GM21447 (cell line): ENCODE measurements around the gene ZNF610.
"Not testable (repeated sequence)": the region's sequence is repeated elsewhere in the genome, so short reads cannot be mapped to it uniquely, and the experiment has no call there.

Source experiments
- ATAC-seq: cut with Tn5 transposase; IDR thresholded peaks from one replicate; pipeline ENCODE4 v1.9.1; 2021; ENCODE audit not compliant: unreplicated experiment

Gene ZNF610

DNA sequence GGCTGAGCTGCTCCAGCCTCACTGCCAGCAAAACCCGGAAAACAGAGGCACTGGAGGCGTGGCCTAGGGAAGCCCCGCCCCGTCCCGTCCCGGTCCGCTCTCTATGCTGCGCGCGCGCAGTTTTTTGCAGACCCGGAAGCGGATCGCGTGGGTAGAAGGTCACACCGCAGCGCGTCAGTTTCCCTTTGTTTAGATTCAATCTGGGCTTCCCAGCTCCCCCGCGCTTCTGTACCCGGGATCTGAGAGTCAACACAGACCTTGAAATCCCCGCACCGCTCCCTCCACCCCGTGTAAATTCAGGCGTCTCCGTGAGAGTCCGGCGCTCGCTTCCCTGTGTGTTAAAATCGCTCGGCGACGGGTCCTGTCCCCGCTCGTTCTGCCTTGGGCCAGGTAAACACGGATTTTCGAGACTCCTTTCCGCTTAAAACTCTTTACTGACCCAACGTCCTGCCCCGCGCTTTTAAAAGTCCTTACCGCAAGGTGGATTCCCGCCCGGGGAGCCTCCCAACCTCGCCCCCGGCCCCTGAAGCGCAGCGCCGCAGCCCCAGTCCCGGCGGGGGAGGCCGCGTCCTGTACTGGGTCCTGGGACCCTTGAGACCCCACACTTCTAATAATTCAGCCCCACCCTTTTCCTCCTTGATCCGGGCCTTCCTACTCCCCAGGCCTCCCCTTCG is at the start of gene ZNF610:
TSS of gene ZNF610 (plus strand) at position 127 of the 674 bp plus-strand sequence. CDS start 12,930 bp downstream, outside the sequence.
- ATAC-seq, result no peak

DNA sequence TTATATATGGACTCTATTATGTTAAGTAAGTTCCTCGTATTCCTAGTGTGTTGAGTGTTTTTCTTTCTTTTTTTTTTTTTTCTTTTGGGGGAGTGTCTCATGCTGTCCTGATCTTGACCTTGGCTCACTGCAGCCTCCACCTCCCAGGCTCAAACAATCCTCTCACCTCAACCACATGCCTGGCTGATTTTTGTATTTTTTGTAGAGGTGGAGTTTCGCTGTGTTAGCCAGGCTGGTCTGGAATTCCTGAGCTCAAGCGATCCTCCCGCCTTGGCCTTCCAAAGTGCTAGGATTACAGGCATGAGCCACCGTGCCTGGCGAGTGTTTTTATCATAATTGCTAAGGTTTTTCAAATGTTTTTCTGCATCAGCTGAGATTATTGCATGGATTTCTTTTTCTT is 49.8 kb upstream of the ZNF610 start:
- ATAC-seq, result no peak

DNA sequence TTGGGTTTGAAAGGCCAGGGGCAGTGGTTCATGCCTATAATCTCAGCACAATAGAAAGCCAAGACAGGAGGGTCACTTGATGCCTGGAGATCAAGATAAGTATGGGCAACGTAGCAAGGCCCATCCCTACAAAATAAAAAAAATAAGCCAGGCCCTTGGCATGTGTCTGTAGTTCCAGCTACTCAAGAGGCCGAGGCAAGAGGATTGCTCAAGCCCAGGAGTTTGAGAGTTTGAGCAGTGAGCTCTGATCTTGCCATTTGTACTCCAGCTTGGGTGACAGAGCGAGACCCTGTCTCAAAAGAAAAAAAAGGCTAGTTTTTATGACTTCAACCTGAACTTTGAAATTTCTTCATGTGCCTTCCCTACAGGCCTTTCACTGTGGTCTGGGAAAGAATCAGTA is 44.3 kb upstream of the ZNF610 start:
- no peak for ATAC-seq

DNA sequence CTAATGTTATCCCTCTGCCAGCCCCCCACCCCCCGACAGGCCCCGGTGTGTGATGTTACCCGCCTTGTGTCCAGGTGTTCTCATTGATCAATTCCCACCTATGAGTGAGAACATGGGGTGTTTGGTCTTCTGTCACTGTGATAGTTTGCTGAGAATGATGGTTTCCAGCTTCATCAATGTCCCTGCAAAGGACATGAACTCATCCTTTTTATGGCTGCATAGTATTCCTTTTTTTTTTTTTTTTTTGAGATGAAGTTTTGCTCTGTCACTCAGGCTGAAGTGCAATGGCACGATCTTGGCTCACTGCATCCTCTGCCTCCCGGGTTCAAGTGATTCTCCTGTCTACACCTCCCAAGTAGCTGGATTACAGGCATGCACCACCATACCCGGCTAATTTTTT is 43.1 kb upstream of the ZNF610 start:
- not testable (repeated sequence) for ATAC-seq

DNA sequence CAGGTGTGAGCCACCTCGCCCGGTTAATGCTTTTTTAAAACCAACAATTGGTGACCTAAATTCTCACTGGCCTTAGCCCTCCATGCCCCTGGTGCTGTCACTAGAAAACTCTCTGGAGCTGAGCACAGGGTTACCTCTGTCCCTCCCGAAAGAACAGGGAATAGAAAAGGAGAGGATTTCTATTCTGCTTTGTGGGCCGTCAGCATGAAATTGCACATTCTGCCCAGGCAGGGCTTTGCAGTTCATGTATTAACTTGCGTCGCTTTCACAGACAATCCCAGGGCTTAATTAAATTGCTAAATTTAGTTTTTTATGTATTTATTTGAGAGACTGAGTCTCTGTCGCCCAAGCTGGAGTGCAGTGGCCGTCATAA is 39.7 kb upstream of the ZNF610 start:
- ATAC-seq, result no peak

DNA sequence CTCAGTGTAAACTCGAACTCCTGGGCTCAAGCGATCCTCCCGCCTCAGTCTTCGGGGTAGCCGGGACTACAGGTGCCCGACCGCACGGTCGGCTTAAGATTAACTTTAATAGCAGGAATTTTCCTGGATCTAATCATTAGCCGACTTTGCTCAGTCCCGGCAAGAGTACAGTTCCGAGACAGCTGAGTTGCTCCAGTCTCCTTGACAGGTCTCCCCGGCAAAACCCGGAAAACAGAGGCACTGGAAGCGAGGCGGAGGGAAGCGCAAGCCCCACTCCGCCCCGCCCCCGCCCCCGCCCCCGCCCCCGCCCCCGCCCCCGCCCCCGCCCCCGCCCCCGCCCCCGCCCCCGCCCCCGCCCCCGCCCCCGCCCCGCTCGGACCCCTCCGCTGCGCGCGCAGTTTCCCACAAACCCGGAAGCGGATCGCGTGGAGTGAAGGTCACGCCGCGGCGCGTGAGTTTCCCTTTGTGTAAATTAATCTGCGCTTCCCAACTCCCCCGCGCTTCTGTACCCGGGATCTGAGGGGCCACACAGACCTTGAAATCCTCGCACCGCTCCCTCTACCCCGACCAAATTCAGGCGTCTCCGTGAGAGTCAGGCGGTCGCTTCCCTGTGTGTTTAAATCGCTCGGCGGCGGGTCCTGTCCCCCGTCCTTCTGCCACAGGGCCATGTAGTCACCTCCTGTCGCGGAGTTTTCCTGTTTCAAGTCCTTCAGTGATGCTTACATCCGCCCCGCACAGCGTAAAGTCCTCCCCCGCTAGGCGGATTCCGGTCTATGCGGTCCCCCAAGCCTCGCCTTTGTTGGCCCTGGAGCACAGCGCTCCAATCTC is 39.1 kb upstream of the ZNF610 start, which contains the start of gene ZNF480:
TSS of gene ZNF480 (plus strand) at position 397 of the 828 bp plus-strand sequence. CDS start 3,244 bp downstream, outside the sequence.
- ATAC-seq, result peak; percentile 57

DNA sequence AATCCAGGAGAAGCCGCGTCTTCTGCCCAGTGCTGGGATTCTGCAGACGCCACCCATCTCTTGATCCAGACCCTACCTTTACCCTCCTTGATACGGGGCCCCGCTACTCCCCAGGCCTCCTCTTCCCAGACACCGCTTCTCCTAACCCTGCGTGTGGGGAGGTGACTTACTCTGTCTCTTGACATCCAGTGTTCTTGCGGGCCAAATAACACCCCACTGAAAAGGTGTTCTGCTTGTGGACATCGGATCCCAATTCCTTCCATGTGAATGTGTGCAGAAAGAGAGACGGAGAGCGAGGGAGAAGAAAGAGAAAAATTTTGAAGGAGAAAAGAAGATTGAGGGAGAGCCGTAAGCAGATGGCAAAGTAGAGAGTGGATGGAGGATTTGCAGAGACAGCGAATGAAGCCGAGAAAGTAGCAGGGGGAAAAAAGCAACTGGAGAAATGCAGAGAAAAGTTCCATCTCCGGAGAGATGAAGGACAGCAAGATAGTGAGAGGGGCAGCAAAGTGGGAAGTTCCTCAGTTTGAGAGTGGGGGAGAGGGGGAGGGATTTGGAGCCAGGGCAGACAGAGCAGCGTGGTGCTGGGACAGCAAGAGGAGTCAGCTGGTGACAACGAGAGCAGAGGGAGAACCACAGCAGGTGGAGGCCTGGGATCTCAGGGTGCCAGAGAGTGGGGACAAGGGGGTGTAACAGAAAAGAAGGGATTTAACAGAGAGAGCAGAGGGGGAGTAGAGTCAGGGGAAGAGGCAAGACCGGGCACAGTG is 38.3 kb upstream of the ZNF610 start:
- ATAC-seq, result peak; percentile 26

DNA sequence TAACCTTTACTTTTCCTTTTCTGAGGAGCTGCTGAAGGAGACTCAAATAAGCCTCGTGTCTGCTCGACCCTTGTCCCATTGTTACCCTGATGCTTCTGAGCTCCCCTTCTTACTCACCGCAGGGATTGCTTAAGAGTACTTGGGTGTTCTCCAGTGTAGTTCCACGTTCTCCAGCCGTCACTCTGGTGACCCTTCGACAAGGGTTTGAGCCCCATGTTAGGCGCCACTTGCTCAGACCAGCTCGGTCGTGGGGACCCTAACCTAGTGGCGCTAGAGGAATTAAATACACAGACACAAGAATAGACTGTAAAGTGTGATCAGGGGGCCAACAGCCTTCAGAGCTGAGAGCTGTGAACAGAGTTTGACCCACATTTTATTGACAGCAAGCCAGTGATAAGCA is 28.8 kb upstream of the ZNF610 start:
- ATAC-seq, result no peak

DNA sequence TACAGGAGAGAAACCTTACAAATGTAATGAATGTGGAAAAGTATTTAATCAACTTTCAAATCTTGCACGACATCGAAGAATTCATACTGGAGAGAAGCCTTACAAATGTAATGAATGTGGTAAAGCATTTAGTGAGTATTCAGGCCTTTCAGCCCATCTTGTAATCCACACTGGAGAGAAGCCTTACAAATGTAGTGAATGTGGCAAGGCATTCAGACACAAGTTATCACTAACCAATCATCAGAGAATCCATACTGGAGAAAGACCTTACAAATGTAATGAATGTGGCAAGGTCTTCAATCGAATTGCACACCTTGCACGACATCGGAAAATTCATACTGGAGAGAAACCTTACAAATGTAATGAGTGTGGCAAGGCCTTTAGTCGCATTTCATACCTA is 13.6 kb upstream of the ZNF610 start:
- no peak for ATAC-seq

DNA sequence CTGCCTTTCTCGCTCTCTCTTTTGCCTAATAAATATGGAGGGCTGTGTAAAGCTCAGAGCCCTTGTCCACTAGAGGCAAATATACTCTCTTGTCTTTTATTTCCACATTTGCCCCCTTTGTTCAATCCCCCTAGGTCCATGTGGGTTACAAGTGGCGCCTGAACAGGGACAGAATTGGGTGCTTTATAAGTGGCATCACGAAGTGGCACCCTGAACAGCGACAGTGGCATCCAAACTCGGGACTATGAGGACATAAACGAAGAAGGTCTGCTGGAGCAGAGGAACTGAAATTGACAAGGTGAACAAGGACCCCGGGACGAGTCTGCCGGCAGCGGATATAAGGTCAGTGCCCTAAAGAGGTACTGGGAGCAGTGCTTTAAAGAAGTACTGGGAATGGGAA is 4.3 kb upstream of the ZNF610 start:
- no peak for ATAC-seq

DNA sequence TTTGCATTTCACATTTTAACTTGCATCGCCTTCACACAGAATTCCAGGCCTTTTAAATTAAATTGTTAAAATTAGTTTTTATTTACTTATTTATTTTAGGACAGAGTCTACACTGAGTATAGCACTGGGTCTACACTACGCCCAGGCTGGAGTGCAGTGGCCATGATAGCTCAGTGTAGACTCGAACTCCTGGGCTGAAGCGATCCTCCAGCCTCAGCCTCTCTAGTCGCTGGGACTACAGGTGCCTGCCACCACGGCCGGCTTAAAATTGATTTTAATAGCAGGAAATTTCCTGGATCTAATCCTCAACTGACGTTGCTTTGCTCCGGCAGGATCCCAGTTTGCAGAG is 301 bp upstream of the ZNF610 start:
- no peak for ATAC-seq

DNA sequence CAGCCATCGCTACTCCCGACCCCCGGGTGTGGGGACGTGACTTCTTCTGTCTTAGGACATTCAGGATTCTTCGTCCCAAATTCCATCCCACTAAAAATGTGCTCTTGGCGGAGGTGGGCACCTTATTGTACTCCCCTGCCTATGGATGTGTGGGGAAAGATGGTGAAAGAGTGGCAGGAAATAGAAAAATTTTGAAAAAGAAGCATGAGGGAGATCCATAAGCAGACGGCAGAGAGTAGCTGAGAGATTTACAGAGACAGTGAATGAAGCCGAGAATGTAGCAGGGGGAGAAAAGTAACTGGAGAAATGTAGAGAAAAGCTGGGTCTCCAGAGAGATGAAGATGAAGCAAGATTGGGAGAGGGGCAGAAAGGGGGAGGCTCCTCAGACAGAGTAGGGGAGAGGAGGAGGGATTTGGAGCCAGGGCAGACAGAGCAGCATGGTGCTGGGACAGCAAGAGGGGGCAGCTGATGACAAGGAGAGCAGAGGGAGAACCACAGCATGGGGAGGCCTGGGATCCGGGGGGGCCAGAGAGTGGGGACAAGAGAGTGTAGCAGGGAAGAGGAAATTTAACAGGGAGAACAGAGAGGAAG is 843 bp downstream of the ZNF610 start:
- no peak for ATAC-seq

DNA sequence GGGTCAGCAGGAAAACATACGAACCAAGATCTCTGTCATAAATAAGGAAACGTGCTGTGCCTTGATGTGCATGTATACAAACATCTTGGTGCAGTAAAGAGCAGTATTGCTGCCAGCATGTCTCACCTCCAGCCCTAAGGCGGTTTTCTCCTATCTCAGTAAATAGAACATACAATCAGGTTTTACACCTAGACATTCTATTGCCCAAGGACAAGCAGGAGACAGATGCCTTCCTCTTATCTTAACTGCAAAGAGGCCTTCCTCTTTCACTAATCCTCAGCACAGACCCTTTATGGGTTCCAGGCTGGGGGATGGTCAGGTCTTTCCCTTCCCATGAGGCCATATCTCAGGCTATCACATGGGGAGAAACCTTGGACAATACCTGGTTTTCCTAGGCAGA is 3.0 kb downstream of the ZNF610 start:
- not testable (repeated sequence) for ATAC-seq

DNA sequence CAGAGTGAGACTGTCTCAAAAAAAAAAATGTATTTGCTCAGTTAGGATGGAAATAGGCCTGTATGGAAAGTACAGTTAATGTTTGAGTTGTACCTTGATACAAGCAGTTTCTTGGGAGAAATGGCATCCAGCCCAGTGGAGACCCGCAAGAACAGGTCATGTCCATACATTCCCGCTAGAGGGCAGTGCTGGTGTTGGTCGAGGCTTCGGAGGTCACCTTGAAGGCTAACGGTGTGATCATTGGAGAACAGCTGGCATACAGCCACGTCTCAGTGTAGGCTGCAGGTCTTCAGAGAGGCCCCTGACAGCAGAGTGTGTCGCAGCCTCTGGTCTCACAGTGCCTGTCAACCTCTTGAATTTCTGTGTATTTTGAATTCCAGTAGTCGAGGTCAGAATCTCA is 7.5 kb downstream of the ZNF610 start:
- no peak for ATAC-seq

DNA sequence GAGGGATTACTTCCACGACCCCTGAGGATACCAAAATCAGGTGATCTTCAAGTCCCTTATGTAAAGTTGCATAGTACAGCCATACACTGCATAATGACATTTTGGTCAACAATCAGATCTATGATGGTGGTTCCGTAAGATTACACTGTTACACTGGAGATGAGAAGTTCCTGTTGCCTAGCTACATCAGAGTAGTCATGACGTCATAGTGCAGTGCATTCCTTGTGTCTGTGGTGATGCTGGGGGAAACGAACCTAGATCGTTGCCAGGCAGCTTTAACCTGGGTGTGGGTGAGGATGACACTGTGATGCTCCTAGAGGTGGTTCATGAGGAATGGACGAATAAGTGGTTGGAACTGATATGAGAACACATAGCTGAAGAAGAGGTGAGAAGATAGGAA is 9.1 kb downstream of the ZNF610 start:
- no peak for ATAC-seq

DNA sequence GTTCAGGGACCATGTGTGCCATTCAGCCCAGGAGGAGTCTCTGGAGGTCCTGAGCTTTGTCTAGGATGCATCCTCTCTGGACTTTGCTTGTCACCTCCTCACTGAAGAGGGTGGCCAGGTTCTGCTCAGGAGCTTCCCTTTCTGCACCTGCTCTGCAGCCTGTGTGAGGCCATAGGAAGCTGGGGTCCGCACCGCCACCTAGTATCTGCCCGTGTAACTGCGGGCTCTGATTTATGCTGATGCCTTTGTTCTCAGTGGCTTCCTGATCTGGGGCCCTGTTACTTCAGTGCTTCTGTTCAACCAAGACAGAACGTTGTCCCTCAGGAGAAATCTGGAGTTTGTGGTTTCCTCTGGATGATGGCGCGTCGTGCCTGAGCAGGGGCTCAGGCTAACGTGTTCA is 15.5 kb downstream of the ZNF610 start:
- ATAC-seq, result no peak

DNA sequence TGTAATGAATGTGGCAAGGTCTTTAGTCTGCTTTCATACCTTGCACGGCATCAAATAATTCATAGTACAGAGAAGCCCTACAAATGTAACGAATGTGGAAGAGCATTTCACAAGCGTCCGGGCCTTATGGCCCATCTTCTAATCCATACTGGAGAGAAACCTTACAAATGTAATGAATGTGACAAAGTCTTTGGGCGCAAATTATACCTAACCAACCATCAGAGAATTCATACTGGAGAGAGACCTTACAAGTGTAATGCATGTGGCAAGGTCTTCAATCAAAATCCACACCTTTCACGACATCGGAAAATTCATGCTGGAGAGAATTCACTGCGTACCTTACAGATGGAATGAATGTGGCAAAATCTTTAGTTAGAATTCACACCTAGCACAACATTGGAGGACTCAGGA is 30.4 kb downstream of the ZNF610 start:
- ATAC-seq, result no peak

DNA sequence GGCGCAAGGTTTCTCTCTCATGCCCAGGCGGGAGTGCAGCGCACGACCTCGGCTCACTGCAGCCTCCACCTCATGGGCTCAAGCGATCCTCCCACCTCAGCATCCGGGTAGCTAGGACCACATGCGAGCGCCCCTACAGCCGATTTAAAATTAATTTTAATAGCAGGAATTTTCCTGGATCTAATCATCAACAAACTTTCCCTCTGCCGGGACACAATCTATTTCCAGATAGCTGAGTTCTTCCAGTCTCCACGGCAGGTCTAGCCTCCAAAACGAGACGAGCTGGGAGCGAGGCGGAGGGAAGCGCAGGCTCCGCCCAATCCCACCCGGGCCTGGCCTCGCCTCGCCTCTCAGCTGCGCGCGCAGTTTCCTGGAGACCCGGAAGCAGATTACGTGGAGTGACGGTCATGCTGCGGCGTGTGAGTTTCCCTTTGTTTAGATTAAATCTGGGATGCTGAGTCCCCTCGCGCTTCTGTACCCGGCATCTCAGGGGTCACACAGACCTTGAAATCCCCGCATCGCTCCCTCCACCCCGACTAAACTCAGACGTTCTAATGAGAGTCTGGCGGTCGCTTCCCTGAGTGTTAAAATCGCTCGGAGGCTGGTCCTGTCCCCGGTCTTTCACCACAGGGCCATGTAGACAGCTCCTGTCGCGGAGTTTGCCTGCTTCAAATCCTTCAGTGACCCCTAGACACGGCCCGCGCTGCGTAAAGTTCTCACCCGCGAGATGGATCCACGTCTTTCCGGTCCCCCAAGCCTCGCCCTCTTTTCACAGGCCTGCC is 33.7 kb downstream of the ZNF610 start, which contains the start of gene ZNF880:
TSS of gene ZNF880 (plus strand) at position 365 of the 782 bp plus-strand sequence. CDS start at position 408, 43 bp downstream.
- ATAC-seq, result peak; percentile 93

DNA sequence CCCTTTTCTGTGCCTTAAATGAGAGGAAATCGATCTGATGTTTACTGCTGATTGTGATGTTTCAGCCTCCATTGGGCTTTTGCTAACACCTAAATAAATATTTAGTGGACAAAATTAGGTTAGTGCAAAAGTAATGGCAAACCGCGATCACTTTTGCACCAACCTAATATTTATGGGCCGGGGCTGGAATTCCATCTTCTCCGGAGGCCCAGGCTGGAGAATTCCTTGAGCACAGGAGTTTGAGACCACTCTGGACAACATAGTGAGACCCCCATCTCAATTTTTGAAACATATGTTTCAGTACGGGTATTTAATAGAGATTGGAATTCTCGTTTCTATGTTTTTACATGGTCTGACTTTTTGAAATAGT is 34.3 kb downstream of the ZNF610 start:
- no peak for ATAC-seq

DNA sequence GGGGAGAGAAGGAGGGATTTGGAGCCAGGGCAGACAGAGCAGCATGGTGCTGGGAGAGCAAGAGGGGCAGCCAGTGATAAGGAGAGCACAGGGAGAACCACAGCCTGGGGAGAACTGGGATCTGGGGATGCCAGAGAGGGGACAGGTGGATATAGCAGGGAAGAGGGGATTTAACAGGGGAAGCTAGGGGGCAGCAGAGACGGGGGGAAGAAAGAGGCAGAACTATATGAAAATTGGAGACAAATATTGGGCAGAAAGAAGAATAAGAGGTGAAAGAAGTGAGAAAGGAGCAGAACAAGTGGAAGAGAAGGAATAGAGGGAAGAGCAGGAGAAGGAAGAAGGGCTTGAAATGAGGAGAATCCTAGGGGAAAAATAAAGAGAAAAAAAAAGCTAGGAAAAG is 55.1 kb downstream of the ZNF610 start:
- no peak for ATAC-seq
